ENCODE results near the gene SNAPC2.

DNA sequence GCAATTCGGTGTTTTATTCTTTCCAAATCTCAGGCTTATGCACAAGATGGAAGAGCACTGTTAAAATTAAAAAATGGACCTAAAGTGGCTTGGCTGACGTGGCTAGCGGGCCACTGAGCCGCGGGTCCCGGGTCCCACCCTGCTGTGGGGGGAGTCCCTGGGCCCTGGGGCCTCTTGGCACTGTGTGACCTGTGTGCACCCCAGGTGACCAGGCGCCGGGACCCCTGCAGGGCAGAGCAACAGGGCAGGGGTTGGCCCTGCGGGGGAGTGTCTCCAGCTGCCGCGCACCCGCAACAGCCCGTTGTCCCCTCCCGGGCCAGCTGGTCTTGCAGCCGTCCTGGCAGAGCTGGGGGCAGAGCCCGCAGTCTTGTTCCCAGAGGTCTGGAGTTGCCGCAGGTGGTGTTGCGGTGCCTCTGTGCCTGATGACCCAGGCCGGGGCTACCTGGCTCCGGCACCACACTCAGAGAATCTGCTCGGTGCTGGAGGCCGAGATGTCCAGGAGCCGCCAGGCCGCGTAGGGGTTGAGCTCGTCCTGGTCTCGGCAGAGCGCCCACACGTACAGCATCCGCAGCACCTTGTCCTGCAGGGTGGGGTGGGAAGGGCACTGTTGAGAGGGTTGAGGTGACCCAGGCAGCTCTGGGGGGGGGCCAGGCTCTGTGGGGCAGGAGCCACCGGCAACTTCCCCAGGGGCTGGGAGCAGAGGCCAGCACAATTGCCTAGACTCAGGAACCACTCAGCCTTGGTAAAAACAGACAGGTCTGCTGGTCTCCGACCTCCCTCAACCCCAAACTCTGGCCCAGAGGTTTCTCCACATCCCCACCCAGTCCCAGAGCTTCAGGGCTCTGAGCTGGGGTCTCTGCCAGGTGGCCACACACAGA lies 6.8 kb downstream of the SNAPC2 start:
- TF ChIP-seq, protein P1, sequence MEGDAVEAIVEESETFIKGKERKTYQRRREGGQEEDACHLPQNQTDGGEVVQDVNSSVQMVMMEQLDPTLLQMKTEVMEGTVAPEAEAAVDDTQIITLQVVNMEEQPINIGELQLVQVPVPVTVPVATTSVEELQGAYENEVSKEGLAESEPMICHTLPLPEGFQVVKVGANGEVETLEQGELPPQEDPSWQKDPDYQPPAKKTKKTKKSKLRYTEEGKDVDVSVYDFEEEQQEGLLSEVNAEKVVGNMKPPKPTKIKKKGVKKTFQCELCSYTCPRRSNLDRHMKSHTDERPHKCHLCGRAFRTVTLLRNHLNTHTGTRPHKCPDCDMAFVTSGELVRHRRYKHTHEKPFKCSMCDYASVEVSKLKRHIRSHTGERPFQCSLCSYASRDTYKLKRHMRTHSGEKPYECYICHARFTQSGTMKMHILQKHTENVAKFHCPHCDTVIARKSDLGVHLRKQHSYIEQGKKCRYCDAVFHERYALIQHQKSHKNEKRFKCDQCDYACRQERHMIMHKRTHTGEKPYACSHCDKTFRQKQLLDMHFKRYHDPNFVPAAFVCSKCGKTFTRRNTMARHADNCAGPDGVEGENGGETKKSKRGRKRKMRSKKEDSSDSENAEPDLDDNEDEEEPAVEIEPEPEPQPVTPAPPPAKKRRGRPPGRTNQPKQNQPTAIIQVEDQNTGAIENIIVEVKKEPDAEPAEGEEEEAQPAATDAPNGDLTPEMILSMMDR (IDR thresholded peaks at IDR 0.05), result no peak
- TF ChIP-seq CREB1 (CRISPR knock-in tag; IDR thresholded peaks at IDR 0.05), result no peak
- TF ChIP-seq, protein P2, sequence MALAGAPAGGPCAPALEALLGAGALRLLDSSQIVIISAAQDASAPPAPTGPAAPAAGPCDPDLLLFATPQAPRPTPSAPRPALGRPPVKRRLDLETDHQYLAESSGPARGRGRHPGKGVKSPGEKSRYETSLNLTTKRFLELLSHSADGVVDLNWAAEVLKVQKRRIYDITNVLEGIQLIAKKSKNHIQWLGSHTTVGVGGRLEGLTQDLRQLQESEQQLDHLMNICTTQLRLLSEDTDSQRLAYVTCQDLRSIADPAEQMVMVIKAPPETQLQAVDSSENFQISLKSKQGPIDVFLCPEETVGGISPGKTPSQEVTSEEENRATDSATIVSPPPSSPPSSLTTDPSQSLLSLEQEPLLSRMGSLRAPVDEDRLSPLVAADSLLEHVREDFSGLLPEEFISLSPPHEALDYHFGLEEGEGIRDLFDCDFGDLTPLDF (CRISPR knock-in tag; IDR thresholded peaks at IDR 0.05), result no peak
- TF ChIP-seq, protein P3, sequence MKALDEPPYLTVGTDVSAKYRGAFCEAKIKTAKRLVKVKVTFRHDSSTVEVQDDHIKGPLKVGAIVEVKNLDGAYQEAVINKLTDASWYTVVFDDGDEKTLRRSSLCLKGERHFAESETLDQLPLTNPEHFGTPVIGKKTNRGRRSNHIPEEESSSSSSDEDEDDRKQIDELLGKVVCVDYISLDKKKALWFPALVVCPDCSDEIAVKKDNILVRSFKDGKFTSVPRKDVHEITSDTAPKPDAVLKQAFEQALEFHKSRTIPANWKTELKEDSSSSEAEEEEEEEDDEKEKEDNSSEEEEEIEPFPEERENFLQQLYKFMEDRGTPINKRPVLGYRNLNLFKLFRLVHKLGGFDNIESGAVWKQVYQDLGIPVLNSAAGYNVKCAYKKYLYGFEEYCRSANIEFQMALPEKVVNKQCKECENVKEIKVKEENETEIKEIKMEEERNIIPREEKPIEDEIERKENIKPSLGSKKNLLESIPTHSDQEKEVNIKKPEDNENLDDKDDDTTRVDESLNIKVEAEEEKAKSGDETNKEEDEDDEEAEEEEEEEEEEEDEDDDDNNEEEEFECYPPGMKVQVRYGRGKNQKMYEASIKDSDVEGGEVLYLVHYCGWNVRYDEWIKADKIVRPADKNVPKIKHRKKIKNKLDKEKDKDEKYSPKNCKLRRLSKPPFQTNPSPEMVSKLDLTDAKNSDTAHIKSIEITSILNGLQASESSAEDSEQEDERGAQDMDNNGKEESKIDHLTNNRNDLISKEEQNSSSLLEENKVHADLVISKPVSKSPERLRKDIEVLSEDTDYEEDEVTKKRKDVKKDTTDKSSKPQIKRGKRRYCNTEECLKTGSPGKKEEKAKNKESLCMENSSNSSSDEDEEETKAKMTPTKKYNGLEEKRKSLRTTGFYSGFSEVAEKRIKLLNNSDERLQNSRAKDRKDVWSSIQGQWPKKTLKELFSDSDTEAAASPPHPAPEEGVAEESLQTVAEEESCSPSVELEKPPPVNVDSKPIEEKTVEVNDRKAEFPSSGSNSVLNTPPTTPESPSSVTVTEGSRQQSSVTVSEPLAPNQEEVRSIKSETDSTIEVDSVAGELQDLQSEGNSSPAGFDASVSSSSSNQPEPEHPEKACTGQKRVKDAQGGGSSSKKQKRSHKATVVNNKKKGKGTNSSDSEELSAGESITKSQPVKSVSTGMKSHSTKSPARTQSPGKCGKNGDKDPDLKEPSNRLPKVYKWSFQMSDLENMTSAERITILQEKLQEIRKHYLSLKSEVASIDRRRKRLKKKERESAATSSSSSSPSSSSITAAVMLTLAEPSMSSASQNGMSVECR (CRISPR knock-in tag; IDR thresholded peaks at IDR 0.05; ENCODE audit: borderline replicate concordance), result no peak
- no peak for TF ChIP-seq ZNF121 (CRISPR knock-in tag; IDR thresholded peaks at IDR 0.05)
- no peak for TF ChIP-seq OVOL2 (CRISPR knock-in tag; IDR thresholded peaks at IDR 0.05; ENCODE audit: borderline replicate concordance)
- TF ChIP-seq, protein P4, sequence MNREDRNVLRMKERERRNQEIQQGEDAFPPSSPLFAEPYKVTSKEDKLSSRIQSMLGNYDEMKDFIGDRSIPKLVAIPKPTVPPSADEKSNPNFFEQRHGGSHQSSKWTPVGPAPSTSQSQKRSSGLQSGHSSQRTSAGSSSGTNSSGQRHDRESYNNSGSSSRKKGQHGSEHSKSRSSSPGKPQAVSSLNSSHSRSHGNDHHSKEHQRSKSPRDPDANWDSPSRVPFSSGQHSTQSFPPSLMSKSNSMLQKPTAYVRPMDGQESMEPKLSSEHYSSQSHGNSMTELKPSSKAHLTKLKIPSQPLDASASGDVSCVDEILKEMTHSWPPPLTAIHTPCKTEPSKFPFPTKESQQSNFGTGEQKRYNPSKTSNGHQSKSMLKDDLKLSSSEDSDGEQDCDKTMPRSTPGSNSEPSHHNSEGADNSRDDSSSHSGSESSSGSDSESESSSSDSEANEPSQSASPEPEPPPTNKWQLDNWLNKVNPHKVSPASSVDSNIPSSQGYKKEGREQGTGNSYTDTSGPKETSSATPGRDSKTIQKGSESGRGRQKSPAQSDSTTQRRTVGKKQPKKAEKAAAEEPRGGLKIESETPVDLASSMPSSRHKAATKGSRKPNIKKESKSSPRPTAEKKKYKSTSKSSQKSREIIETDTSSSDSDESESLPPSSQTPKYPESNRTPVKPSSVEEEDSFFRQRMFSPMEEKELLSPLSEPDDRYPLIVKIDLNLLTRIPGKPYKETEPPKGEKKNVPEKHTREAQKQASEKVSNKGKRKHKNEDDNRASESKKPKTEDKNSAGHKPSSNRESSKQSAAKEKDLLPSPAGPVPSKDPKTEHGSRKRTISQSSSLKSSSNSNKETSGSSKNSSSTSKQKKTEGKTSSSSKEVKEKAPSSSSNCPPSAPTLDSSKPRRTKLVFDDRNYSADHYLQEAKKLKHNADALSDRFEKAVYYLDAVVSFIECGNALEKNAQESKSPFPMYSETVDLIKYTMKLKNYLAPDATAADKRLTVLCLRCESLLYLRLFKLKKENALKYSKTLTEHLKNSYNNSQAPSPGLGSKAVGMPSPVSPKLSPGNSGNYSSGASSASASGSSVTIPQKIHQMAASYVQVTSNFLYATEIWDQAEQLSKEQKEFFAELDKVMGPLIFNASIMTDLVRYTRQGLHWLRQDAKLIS (CRISPR knock-in tag; IDR thresholded peaks at IDR 0.05; ENCODE audit: borderline replicate concordance), result no peak
- no peak for TF ChIP-seq GABPB1 (CRISPR knock-in tag; IDR thresholded peaks at IDR 0.05)
- TF ChIP-seq, protein P5, sequence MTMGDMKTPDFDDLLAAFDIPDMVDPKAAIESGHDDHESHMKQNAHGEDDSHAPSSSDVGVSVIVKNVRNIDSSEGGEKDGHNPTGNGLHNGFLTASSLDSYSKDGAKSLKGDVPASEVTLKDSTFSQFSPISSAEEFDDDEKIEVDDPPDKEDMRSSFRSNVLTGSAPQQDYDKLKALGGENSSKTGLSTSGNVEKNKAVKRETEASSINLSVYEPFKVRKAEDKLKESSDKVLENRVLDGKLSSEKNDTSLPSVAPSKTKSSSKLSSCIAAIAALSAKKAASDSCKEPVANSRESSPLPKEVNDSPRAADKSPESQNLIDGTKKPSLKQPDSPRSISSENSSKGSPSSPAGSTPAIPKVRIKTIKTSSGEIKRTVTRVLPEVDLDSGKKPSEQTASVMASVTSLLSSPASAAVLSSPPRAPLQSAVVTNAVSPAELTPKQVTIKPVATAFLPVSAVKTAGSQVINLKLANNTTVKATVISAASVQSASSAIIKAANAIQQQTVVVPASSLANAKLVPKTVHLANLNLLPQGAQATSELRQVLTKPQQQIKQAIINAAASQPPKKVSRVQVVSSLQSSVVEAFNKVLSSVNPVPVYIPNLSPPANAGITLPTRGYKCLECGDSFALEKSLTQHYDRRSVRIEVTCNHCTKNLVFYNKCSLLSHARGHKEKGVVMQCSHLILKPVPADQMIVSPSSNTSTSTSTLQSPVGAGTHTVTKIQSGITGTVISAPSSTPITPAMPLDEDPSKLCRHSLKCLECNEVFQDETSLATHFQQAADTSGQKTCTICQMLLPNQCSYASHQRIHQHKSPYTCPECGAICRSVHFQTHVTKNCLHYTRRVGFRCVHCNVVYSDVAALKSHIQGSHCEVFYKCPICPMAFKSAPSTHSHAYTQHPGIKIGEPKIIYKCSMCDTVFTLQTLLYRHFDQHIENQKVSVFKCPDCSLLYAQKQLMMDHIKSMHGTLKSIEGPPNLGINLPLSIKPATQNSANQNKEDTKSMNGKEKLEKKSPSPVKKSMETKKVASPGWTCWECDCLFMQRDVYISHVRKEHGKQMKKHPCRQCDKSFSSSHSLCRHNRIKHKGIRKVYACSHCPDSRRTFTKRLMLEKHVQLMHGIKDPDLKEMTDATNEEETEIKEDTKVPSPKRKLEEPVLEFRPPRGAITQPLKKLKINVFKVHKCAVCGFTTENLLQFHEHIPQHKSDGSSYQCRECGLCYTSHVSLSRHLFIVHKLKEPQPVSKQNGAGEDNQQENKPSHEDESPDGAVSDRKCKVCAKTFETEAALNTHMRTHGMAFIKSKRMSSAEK (CRISPR knock-in tag; IDR thresholded peaks at IDR 0.05; ENCODE audit: borderline replicate concordance), result no peak

Measured in WTC11 (cell line).